Activated CD4-positive, alpha-beta T cell treated with anti-CD3 and anti-CD28 coated beads, Interleukin-2, amount 10 ng/mL, durations not matched to agents 24 days and 14 days (primary cell): ENCODE measurements around the gene PELI2. TPM values are rescaled to one million over a fixed set of nuclear protein-coding genes. Genes with fewer than 3 reads are reported as not detected.
"Not testable (repeated sequence)": the region's sequence is repeated elsewhere in the genome, so short reads cannot be mapped to it uniquely, and the experiment has no call there.

Experiments used
- DNase-seq: peaks from one replicate; pipeline ENCODE4 v3.0.0; 2022
- H3K27ac Mint-ChIP-seq: one replicate; pipeline ENCODE4 v1.8.0; 2022; ENCODE audit warnings: mild to moderate bottlenecking, mixed read lengths
- H3K27me3 Mint-ChIP-seq: one replicate; pipeline ENCODE4 v1.8.0; 2022; ENCODE audit warnings: mixed read lengths
- H3K36me3 Mint-ChIP-seq: one replicate; pipeline ENCODE4 v1.8.0; 2022; ENCODE audit warnings: low read depth, mild to moderate bottlenecking, mixed read lengths
- H3K4me1 Mint-ChIP-seq: one replicate; pipeline ENCODE4 v1.8.0; 2021; ENCODE audit warnings: mixed read lengths
- H3K4me3 Mint-ChIP-seq: one replicate; pipeline ENCODE4 v1.8.0; 2022; ENCODE audit warnings: mild to moderate bottlenecking, moderate library complexity, mixed read lengths
- H3K9me3 Mint-ChIP-seq: one replicate; pipeline ENCODE4 v1.8.0; 2021; ENCODE audit warnings: mixed read lengths
- intact Hi-C: fragments of 100-400 bp; cut with micrococcal nuclease; formaldehyde crosslinking; loops from one replicate; pipeline ENCODE4 v1.15.1; 2023
- total RNA-seq: library from RNA; stranded (reverse); gene quantifications from 2 replicates; pipeline ENCODE4 v1.2.3, GENCODE V29; 2022

Gene PELI2
- total RNA-seq, 1 donor from 2014 or later = 3.0 TPM

DNA sequence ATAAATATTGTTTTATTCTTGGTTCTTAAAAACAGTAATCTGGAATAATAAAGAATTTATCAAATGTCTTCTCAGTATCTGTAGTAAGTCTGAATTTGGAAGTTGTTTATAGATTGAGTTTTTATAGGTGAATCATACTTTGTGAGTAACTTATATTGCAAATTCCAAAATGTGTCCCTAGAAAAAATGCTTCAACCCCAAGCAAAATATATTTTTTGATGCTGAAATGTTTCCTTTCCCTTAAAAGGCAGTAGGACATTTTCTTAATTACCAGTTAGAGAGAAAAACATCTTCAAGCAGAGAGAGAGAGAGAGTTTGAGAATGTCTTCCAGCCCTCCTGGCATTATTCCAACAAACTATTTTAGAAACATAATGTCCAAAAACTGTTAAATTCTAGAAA is 37.9 kb downstream of the PELI2 start:
- H3K9me3 Mint-ChIP-seq = no peaks in the 10 kb centered on the region
- no peak overlapping the region for H3K4me3 Mint-ChIP-seq
- H3K4me1 Mint-ChIP-seq = peaks cover 2% of the 10 kb centered on the region
- H3K27me3 Mint-ChIP-seq = peaks cover 4% of the 10 kb centered on the region
- no peak overlapping the region for H3K27ac Mint-ChIP-seq
- no peaks in the 10 kb centered on the region for H3K36me3 Mint-ChIP-seq
- no peak for DNase-seq
- intact Hi-C loops = no loop called here

DNA sequence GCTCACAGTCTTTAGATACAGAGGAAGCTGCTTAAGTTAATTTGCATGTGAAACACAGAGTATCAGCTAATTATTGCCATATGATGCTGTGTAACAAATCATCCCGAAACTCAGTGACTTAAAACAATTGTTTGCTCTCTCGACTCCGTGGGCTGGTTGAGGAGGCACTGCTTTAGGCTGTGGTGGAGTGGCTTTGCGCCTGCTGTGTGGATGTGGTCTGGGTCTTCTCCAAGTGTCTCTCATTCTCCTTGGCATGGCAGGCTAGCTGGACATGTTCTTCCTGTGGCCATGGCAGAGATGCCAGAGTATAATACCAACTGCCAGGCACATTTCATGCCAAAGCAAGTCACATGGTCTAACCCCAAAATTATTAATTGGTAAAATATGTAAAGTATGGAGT is 40.9 kb downstream of the PELI2 start:
- H3K27ac Mint-ChIP-seq = no peak overlapping the region
- H3K4me1 Mint-ChIP-seq = peaks cover 4% of the 10 kb centered on the region
- DNase-seq = no peak
- H3K9me3 Mint-ChIP-seq = no peaks in the 10 kb centered on the region
- H3K4me3 Mint-ChIP-seq = no peak overlapping the region
- H3K27me3 Mint-ChIP-seq = no peaks in the 10 kb centered on the region
- intact Hi-C loops = no loop called here
- no peaks in the 10 kb centered on the region for H3K36me3 Mint-ChIP-seq

DNA sequence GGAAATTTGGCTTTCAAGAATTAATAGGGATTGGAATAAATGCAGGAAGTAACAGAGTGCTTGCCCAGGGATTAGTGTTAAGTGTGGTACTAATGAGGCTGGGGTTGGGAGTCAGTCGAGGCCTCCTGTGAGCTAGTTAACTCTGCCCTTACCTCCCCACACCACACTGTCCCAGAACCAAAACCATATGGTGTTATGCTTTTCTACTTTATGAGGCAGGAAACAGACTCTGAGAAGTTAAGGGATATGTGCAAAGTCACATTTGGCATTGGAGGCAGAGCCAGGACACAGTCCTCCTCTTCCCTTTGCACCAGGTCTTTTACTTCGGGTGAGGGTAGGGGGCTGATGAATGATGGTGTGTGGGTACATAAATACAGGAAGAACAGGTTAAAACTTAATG is 41.9 kb downstream of the PELI2 start:
- no peak overlapping the region for H3K27ac Mint-ChIP-seq
- H3K4me3 Mint-ChIP-seq = no peak overlapping the region
- intact Hi-C loops = no loop called here
- no peaks in the 10 kb centered on the region for H3K36me3 Mint-ChIP-seq
- no peaks in the 10 kb centered on the region for H3K27me3 Mint-ChIP-seq
- DNase-seq = no peak
- H3K4me1 Mint-ChIP-seq = peaks cover 4% of the 10 kb centered on the region
- peaks cover 7% of the 10 kb centered on the region for H3K9me3 Mint-ChIP-seq

DNA sequence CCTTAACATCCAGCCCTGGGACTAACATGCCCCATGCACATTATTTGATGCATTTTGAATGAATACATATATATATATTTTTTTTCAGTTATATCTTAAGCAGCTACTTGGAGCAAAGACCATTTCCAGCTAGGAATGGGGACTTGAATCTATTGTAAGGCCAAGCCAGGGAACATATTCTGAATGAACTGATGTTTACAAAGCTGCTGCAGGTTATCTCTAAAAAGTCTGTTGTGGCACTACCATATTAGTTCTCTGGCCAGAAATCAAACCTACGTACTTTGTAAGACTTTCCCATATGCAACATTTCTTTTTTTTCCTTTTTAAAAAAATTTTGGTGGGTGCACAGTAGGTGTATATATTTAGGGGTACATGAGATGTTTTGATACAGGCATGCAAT is 43.4 kb downstream of the PELI2 start:
- intact Hi-C loops = no loop called here
- no peak overlapping the region for H3K4me3 Mint-ChIP-seq
- peaks cover 4% of the 10 kb centered on the region for H3K4me1 Mint-ChIP-seq
- peaks cover 2% of the 10 kb centered on the region for H3K36me3 Mint-ChIP-seq
- H3K27ac Mint-ChIP-seq = no peak overlapping the region
- H3K27me3 Mint-ChIP-seq = no peaks in the 10 kb centered on the region
- H3K9me3 Mint-ChIP-seq = peaks cover 16% of the 10 kb centered on the region
- no peak for DNase-seq

DNA sequence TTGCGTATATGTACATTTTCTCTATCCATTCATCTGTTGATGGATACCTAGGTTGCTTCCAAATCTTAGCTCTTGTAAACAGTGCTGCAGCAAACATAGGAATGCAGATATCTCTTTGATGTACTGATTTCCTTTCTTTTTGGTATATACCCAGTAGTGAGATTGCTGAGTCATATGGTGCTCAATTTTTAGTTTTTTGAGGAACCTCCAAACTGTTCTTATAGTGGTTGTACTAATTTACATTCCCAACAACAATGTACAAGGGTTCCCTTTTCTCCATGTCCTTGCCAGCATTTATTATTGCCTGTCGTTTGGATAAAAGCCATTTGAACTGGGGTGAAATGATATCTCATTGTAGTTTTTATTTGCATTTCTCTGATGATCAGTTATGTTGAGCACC is 44.3 kb downstream of the PELI2 start:
- Mint-ChIP-seq H3K4me1 (peaks cover 4% of the 10 kb centered on the region), H3K27ac (no peak overlapping the region), H3K9me3 (peaks cover 16% of the 10 kb centered on the region), H3K27me3 (no peaks in the 10 kb centered on the region), H3K4me3 (no peak overlapping the region), H3K36me3 (peaks cover 4% of the 10 kb centered on the region)
- no peak for DNase-seq
- intact Hi-C loops = no loop called here

DNA sequence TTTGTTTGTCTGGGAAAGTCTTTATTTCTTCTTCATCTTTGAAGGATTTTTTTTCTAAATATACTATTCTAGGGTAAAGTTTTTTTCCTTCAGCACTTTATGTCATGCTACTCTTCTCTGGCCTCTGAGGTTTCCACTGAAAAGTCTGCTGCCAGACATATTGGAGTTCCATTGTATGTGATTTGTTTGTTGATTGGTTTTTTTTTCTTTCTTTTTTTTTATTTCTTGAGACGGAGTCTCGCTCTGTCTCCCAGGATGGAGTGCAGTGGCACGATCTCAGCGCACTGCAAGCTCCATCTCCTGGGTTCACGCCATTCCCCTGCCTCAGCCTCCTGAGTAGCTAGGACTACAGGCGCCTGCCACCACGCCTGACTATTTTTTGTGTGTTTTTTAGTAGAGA is 48.4 kb downstream of the PELI2 start:
- intact Hi-C loops, H3K4me3 Mint-ChIP-seq, H3K27me3 Mint-ChIP-seq, DNase-seq, H3K36me3 Mint-ChIP-seq, H3K27ac Mint-ChIP-seq: not testable (repeated sequence)
- H3K4me1 Mint-ChIP-seq = peaks cover 15% of the 10 kb centered on the region
- H3K9me3 Mint-ChIP-seq = peaks cover 16% of the 10 kb centered on the region

DNA sequence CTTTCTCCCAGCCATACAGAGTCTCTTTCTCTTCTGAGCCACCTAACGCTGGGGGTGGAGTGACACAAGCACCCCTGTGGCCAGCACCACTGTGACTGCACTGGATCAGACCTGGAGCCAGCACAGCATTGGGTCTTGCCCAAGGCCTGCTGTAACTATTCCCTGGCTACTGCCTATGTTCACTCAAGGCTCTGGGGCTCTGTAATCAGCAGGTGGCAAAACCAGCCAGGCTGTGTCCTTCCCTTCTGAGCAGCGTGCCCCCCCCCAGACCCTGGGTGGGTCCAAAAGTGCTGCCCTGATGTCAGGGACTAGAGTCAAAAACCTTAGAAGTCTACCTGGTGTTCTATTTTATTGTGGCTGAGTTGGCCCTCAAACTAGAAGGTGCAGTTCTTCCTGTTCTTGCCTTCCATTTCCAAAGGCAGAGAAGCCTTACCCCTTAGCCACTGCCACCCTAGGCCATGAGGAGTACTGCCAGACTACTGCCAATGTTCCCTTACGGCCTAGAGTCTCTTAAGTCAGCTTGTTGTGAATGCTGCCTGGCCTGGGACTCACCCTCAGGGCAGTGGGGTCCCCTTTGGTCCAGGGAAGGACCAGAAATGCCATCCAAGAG is 49.9 kb downstream of the PELI2 start:
- Mint-ChIP-seq H3K4me3 (no peak overlapping the region), H3K36me3 (peaks cover 4% of the 10 kb centered on the region), H3K27ac (no peak overlapping the region), H3K9me3 (peaks cover 16% of the 10 kb centered on the region), H3K4me1 (peaks cover 26% of the 10 kb centered on the region), H3K27me3 (no peaks in the 10 kb centered on the region)
- intact Hi-C loops = no loop called here
- DNase-seq = no peak

DNA sequence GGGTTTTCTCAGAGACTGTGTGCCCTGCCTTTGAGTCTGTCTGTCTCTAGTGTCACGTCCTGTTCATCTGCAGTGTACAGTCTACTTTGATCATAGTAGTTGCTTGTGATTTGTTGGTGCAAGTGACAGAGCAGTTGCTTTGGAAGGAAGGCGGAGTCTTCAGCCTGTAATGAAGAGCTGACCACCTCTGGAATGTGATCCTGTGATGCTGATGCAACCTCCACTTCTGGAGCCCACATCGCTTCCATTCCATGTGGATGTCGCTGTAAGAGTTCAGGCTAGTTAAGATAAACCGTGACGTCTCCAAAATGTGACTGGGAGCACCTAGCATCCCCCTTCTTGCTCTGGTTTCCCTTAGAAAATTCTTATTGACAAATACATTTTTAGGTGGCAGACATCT is 51.8 kb downstream of the PELI2 start:
- peaks cover 19% of the 10 kb centered on the region for H3K9me3 Mint-ChIP-seq
- DNase-seq = no peak
- H3K27me3 Mint-ChIP-seq = no peaks in the 10 kb centered on the region
- H3K36me3 Mint-ChIP-seq = peaks cover 7% of the 10 kb centered on the region
- H3K4me3 Mint-ChIP-seq = no peak overlapping the region
- intact Hi-C loops = no loop called here
- H3K27ac Mint-ChIP-seq = no peak overlapping the region
- peaks cover 42% of the 10 kb centered on the region for H3K4me1 Mint-ChIP-seq

DNA sequence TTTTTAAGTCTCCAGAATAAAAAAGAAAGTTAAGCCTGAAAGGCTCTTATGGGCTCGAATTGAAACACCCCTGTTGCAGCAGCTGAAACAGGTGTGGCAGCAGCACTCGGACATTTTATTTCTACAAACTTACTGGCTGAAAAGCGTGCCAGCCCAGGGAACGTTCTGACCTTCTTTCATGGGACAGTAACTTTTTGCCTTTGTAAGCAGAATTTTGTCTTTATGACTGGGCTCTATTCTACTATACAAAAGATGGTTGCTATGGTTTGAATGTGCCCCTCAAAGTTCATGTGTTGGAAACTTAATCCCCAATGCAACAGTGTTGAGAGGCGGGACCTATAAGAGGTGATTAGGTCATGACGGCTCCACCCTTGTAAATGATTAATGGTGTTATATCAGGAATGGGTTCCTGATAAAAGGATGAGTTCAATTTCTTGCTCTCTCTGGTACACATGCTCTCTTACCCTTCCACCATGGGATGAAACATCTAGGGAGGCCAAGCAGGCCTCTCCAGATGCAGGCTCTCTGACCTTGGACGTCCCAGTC is 52.7 kb downstream of the PELI2 start:
- no peak overlapping the region for H3K27ac Mint-ChIP-seq

DNA sequence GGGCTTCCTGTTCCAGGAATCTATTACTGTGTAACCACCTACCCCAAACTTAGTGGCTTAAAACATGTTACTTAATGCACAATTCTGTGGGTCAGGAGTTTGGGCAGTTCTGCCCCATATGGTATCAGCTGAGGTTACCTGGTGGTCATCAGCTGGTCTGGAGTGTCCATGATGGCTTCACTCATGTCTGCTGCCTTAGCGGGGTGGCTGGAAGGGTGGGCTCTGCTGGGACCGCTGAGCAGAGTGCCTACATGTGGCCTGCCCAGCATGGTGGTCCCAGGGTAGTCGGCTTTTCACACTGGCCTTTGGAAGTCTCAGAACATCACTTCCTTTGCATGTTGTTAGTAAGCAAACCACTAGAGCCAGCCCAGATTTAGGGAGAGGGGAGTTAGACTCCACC is 53.9 kb downstream of the PELI2 start:
- peaks cover 42% of the 10 kb centered on the region for H3K4me1 Mint-ChIP-seq
- H3K27ac Mint-ChIP-seq = peak overlapping the region; percentile 79
- H3K9me3 Mint-ChIP-seq = peaks cover 9% of the 10 kb centered on the region
- H3K36me3 Mint-ChIP-seq = peaks cover 5% of the 10 kb centered on the region
- intact Hi-C loops = loop anchor here (2.0 kb wide), 1 partner anchor 53 kb away; the partner anchor contains the start of gene PELI2
- H3K27me3 Mint-ChIP-seq = no peaks in the 10 kb centered on the region
- DNase-seq = no peak
- H3K4me3 Mint-ChIP-seq = peak overlapping the region; percentile 71

More for the DNA sequence above, 52.7 kb downstream of the PELI2 start:
- H3K9me3 Mint-ChIP-seq = peaks cover 11% of the 10 kb centered on the region
- H3K36me3 Mint-ChIP-seq = peaks cover 5% of the 10 kb centered on the region
- intact Hi-C loops = no loop called here
- no peaks in the 10 kb centered on the region for H3K27me3 Mint-ChIP-seq
- peaks cover 42% of the 10 kb centered on the region for H3K4me1 Mint-ChIP-seq
- no peak for DNase-seq
- H3K4me3 Mint-ChIP-seq = no peak overlapping the region

DNA sequence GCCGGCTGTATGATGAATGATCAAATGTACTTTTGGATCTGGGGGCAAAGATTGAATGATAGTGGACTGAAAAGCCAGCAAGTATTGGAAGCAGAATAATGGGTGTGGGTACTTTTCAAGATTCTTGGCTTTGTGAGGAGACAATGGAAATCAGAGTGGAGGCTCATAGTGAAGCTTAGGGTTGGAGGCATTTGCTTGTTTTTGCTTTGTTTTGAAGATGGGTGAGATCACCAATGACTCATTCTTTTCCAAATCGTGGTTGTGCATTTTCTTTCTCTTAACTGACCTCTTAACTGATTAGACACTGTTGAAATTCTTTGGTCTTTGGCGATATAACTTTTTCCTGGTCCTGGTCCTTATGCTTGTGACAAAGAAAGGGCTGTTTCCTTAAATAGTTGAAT is 54.4 kb downstream of the PELI2 start:
- Mint-ChIP-seq H3K9me3 (peaks cover 9% of the 10 kb centered on the region), H3K4me3 (peak overlapping the region; percentile 71), H3K27me3 (no peaks in the 10 kb centered on the region), H3K4me1 (peaks cover 42% of the 10 kb centered on the region), H3K36me3 (peaks cover 3% of the 10 kb centered on the region), H3K27ac (peak overlapping the region; percentile 79)
- intact Hi-C loops = loop anchor here (2.0 kb wide), 1 partner anchor 54 kb away; the partner anchor contains the start of gene PELI2
- no peak for DNase-seq

DNA sequence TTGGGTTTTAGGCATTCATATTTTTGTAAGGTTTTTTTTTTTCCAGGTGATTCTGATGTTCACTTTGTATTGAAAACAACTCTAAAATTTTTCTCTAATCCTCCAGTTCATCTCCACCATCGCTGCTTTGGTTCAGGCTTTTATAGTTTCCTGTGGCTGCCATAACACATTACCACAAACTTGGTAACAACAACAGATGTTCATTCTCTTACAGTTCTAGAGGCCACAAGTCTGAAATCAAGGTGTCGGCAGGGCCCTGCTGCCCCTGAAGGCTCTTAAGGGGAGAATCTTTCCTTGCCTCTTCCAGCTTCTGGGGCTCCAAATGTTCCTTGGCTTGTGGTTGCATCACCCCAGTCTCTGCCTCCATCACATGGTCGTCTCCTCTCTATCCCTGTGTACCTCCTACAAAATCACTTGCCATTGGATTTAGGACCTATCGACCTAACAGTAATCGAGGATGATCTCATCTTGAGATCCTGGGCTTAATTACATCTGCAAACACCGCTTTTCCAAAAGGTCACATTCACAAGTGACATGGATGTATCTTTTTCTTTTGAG is 55.2 kb downstream of the PELI2 start:
- peak; percentile 74 for DNase-seq
- Mint-ChIP-seq H3K4me1 (peaks cover 42% of the 10 kb centered on the region), H3K27ac (peak overlapping the region; percentile 79), H3K9me3 (peaks cover 9% of the 10 kb centered on the region), H3K27me3 (no peaks in the 10 kb centered on the region), H3K36me3 (peaks cover 3% of the 10 kb centered on the region), H3K4me3 (peak overlapping the region; percentile 71)
- intact Hi-C loops = loop anchor here (2.0 kb wide), 1 partner anchor 55 kb away; the partner anchor contains the start of gene PELI2

DNA sequence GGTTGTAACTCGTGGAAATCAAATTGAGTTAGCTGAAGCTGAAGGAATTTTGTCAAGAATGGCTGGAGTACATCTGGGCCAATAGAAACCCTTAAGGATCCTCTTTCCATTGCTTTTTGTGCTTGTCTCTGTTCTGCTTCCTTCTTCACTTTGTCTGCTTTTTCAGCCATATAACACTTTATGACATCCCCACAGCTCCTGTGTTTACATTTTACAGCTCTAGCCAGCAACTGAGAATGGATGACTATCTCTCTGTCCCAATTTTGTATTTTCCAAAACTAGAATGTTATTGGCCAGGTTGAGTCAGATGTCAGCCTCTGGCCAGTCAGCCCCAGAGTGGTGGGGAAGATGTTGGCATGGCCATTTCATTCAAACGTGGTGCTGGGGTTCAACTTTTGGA is 57.6 kb downstream of the PELI2 start:
- Mint-ChIP-seq H3K4me1 (peaks cover 40% of the 10 kb centered on the region), H3K9me3 (peaks cover 9% of the 10 kb centered on the region), H3K27ac (no peak overlapping the region), H3K4me3 (no peak overlapping the region), H3K36me3 (peaks cover 8% of the 10 kb centered on the region), H3K27me3 (no peaks in the 10 kb centered on the region)
- DNase-seq = no peak
- intact Hi-C loops = no loop called here

DNA sequence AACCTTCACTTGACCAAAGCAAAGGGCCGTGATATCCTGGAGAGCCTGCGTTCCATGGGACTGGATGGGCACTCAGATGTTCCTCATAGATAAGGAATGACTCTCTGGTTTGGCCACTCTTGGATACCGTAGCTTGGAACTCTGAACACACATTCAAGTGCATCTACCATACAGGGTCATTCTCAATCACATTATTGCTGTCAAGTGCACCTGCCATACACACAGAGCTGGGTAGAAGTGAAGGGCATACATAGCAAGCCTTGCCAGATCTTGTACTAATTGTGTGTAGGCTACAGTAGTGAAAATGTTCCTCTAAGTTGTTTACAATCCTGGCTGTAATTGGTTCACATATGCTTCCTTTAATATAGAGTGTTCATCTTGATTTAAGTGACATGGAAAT is 58.3 kb downstream of the PELI2 start:
- Mint-ChIP-seq H3K4me3 (no peak overlapping the region), H3K27me3 (no peaks in the 10 kb centered on the region), H3K9me3 (peaks cover 9% of the 10 kb centered on the region), H3K4me1 (peaks cover 34% of the 10 kb centered on the region), H3K36me3 (peaks cover 11% of the 10 kb centered on the region), H3K27ac (no peak overlapping the region)
- intact Hi-C loops = no loop called here
- DNase-seq = no peak
